T-helper 2 cell (primary cell): ENCODE measurements around the gene HIF1AN.

ENCODE experiments used
- DNase-seq, 5 experiments: peaks; one replicate each; pipeline versions ENCODE4 v3.0.0 to v3.0.0-alpha.2; 2012 to 2022

The HIF1AN gene

GRCh38 chr10:100522107-100522801 lies 13.5 kb upstream of the HIF1AN start:
- DNase-seq, result no peak

GRCh38 chr10:100522945-100523344 lies 12.8 kb upstream of the HIF1AN start:
- no peak for DNase-seq

- no peak for DNase-seq
Measured at GRCh38 chr10:100524206-100524605, 11.5 kb upstream of the HIF1AN start.

GRCh38 chr10:100524638-100525037 lies 11.1 kb upstream of the HIF1AN start:
- no peak for DNase-seq

- peak in 1 of 5 experiments; percentile 56 for DNase-seq
Measured at GRCh38 chr10:100528123-100528886, 7.4 kb upstream of the HIF1AN start.

GRCh38 chr10:100528921-100529474 lies 6.7 kb upstream of the HIF1AN start:
- DNase-seq, result peak in 1 of 5 experiments; percentile 3

GRCh38 chr10:100529475-100530298 lies 6.1 kb upstream of the HIF1AN start, which contains the start of gene NDUFB8:
TSS of gene NDUFB8 (minus strand) at chr10:100529871. CDS start at chr10:100529851, 20 bp downstream.
- peak; percentile 60 to 89 (median 77) for DNase-seq

GRCh38 chr10:100531761-100532160 lies 4.0 kb upstream of the HIF1AN start:
- DNase-seq, result peak in 1 of 5 experiments; percentile 50

- DNase-seq, result no peak
Measured at GRCh38 chr10:100534726-100535125, 1.0 kb upstream of the HIF1AN start.

- no peak for DNase-seq
Measured at GRCh38 chr10:100535338-100535714, 417 bp upstream of the HIF1AN start.

- DNase-seq, result no peak
Measured at GRCh38 chr10:100537475-100537874, 1.7 kb downstream of the HIF1AN start.

- no peak for DNase-seq
Measured at GRCh38 chr10:100544950-100545349, 9.2 kb downstream of the HIF1AN start.

GRCh38 chr10:100551196-100551595 lies 15.5 kb downstream of the HIF1AN start:
- no peak for DNase-seq

- no peak for DNase-seq
Measured at GRCh38 chr10:100551738-100552137, 16.0 kb downstream of the HIF1AN start.

- no peak for DNase-seq
Measured at GRCh38 chr10:100553929-100554328, 18.2 kb downstream of the HIF1AN start.

- no peak for DNase-seq
Measured at GRCh38 chr10:100554902-100555301, 19.2 kb downstream of the HIF1AN start.

- no peak for DNase-seq
Measured at GRCh38 chr10:100560248-100560647, 24.5 kb downstream of the HIF1AN start.

GRCh38 chr10:100561005-100561404 lies 25.3 kb downstream of the HIF1AN start:
- no peak for DNase-seq

- DNase-seq, result peak; percentile 49 to 83 (median 66)
Measured at GRCh38 chr10:100562008-100562672, 26.4 kb downstream of the HIF1AN start.

GRCh38 chr10:100565206-100565985 lies 29.7 kb downstream of the HIF1AN start:
- no peak for DNase-seq

GRCh38 chr10:100566561-100566960 lies 30.8 kb downstream of the HIF1AN start:
- DNase-seq, result no peak
